Type B pancreatic cell (in vitro differentiated cells): ENCODE results near the gene RPUSD3. TPM values are rescaled to one million over a fixed set of nuclear protein-coding genes. Genes with fewer than 3 reads are reported as not detected.

ENCODE experiments used
- DNase-seq: peaks from one replicate; pipeline ENCODE4 v3.0.0; 2021; ENCODE audit warnings: mixed read lengths; ENCODE audit not compliant: unreplicated experiment; ENCODE audit errors: extremely low spot score
- H3K27ac Mint-ChIP-seq: 2 replicates; pipeline ENCODE4 v1.8.0; 2021; ENCODE audit warnings: mild to moderate bottlenecking, mixed read lengths
- H3K27me3 Mint-ChIP-seq: 2 replicates; pipeline ENCODE4 v1.8.0; 2021; ENCODE audit warnings: mixed read lengths
- H3K36me3 Mint-ChIP-seq: 2 replicates; pipeline ENCODE4 v1.8.0; 2021; ENCODE audit warnings: mixed read lengths
- H3K4me1 Mint-ChIP-seq: one replicate; pipeline ENCODE4 v1.8.0; 2021; ENCODE audit warnings: mixed read lengths; ENCODE audit not compliant: unreplicated experiment
- H3K4me3 Mint-ChIP-seq: 2 replicates; pipeline ENCODE4 v1.8.0; 2021; ENCODE audit warnings: mild to moderate bottlenecking, mixed read lengths
- H3K9me3 Mint-ChIP-seq: 2 replicates; pipeline ENCODE4 v1.8.0; 2021; ENCODE audit warnings: mixed read lengths
- total RNA-seq: library from RNA; stranded (reverse); gene quantifications from 2 replicates; pipeline ENCODE4 v1.2.1, GENCODE V29; 2021; ENCODE audit warnings: low replicate concordance
- TF ChIP-seq, protein P1 (sequence below): fragments of 200-600 bp; sonication (generic); conservative IDR thresholded peaks from 2 replicates; pipeline ENCODE4 v1.5.0; 2021; ENCODE audit warnings: antibody characterized with exemption, mild to moderate bottlenecking

Gene RPUSD3
- total RNA-seq, 1 donor from 2014 or later, result 55.0 TPM

DNA sequence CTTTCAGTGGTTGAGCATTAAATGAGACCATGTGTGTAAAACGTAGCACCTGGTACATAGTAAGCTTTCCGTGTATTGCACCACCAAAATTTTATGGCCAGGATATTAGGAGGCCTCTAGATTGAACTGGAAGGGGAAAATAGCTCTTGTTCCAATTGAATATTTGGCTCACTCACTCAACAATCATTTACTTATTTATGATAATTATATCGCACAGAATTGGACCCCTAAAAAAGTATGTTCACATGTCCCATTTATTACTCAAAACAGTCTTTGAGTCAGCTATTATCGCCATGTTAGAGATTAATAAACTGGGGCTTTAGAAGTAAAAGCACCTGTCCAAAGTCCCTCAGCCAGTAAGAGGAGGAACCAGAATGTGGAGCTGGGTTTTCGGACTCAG is 38.8 kb downstream of the RPUSD3 start:
- peaks cover 14% of the 10 kb centered on the region for H3K36me3 Mint-ChIP-seq
- DNase-seq, result no peak
- TF ChIP-seq, protein P1, sequence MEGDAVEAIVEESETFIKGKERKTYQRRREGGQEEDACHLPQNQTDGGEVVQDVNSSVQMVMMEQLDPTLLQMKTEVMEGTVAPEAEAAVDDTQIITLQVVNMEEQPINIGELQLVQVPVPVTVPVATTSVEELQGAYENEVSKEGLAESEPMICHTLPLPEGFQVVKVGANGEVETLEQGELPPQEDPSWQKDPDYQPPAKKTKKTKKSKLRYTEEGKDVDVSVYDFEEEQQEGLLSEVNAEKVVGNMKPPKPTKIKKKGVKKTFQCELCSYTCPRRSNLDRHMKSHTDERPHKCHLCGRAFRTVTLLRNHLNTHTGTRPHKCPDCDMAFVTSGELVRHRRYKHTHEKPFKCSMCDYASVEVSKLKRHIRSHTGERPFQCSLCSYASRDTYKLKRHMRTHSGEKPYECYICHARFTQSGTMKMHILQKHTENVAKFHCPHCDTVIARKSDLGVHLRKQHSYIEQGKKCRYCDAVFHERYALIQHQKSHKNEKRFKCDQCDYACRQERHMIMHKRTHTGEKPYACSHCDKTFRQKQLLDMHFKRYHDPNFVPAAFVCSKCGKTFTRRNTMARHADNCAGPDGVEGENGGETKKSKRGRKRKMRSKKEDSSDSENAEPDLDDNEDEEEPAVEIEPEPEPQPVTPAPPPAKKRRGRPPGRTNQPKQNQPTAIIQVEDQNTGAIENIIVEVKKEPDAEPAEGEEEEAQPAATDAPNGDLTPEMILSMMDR, result no peak
- no peaks in the 10 kb centered on the region for H3K27me3 Mint-ChIP-seq
- H3K4me3 Mint-ChIP-seq, result no peak overlapping the region
- H3K9me3 Mint-ChIP-seq, result no peaks in the 10 kb centered on the region
- H3K4me1 Mint-ChIP-seq, result peaks cover 21% of the 10 kb centered on the region
- no peak overlapping the region for H3K27ac Mint-ChIP-seq

DNA sequence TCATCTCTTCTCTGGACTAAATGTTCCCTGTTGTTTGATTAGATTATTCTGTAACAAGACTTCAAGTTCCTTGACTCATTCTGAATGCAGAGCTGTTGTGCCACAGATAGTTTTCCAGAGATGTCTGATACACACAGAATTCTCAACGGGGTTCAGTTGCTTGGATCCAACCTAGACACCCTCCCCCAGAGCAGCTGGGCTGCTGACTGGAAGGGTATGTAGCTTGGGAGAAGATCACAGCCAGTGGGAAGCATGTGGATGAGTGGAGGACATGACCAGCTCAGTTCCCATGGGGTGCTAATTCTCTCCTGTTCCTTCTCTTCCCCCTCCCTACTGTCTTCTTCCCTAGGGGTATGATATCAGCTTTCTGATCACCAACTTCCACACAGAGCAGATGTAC is 40.3 kb downstream of the RPUSD3 start:
- peaks cover 14% of the 10 kb centered on the region for H3K36me3 Mint-ChIP-seq
- H3K4me3 Mint-ChIP-seq, result no peak overlapping the region
- TF ChIP-seq, protein P1, result no peak
- H3K4me1 Mint-ChIP-seq, result peaks cover 9% of the 10 kb centered on the region
- no peak for DNase-seq
- no peaks in the 10 kb centered on the region for H3K9me3 Mint-ChIP-seq
- no peaks in the 10 kb centered on the region for H3K27me3 Mint-ChIP-seq
- no peak overlapping the region for H3K27ac Mint-ChIP-seq

DNA sequence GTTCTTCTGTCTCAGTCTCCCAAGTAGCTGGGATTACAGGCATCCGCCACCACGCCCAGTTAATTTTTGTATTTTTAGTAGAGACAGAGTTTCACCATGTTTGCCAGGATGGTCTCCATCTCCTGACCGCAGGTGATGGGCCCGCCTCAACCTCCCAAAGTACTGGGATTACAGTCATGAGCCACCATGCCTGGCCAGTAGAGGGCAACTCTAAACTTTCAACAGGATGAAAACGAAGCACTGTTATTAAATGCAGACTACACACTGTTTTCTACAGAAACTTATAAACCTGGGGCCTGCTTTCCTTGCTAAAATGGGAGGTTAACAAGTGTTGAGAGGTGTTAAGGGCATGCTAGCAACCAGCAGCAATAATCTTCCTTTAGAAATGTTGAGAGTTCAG is 43.3 kb downstream of the RPUSD3 start:
- peaks cover 29% of the 10 kb centered on the region for H3K36me3 Mint-ChIP-seq
- H3K4me1 Mint-ChIP-seq, result no peaks in the 10 kb centered on the region
- no peaks in the 10 kb centered on the region for H3K9me3 Mint-ChIP-seq
- TF ChIP-seq, protein P1, result peak; percentile 58
- H3K27ac Mint-ChIP-seq, result no peak overlapping the region
- H3K4me3 Mint-ChIP-seq, result no peak overlapping the region
- DNase-seq, result no peak
- no peaks in the 10 kb centered on the region for H3K27me3 Mint-ChIP-seq

DNA sequence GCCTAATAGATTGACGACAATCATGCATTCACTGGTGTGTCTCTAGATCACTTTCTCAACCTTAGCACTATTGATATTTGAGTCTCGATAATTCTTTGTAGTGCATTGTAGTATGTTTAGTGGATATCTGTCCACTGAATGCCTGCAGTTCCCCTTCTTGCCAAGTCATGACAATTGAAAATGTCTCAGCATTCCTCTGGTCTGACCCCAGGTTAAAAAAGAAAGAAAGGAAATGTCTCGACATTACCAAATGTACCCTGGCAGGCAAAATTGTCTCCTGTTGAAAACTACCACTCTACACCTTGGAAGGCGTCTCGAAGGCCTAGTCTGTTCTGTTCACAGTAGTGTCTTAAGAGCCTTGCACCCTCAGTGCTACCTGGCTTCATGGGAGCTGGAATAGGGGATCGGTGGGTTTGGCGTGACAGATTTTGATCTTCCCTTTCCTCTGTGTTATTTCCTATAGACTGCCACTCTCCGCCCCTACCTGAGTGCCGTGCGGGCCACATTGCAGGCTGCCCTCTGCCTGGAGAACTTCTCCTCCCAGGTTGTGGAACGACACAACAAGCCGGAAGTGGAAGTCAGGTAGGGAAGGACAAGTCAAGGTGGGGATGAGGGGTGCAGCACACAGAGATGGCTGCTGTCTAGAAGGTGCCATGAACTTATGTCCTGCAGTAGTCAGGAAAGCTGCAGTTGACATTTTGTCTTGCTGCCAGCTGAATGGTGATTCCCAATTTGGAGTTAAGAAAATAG is 46.4 kb downstream of the RPUSD3 start:
- Mint-ChIP-seq H3K27me3 (no peaks in the 10 kb centered on the region), H3K4me1 (peaks cover 8% of the 10 kb centered on the region), H3K4me3 (no peak overlapping the region), H3K36me3 (peaks cover 24% of the 10 kb centered on the region), H3K27ac (no peak overlapping the region), H3K9me3 (no peaks in the 10 kb centered on the region)
- no peak for DNase-seq
- TF ChIP-seq, protein P1, result no peak

DNA sequence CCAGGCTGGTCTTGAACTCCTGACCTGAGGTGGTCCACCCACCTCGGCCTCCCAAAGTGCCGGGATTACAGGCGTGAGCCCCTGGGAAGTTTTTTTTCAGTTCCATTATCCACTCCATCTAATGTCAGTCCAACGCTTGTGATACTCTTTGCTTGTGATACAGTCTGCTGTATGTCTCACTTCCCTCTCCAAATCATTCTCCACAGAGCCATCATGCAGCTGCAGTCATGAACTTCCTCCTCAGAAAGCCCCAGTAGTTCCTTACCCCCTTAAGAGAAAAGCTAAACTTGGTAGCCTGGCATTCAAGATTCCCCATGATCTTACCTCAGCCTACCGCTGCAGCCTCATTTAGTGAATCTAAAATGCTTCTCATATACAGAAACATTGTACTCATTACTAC is 48.6 kb downstream of the RPUSD3 start:
- Mint-ChIP-seq H3K4me1 (peaks cover 14% of the 10 kb centered on the region), H3K9me3 (no peaks in the 10 kb centered on the region), H3K4me3 (peak overlapping the region; percentile 79), H3K36me3 (peaks cover 24% of the 10 kb centered on the region), H3K27ac (peak overlapping the region; percentile 57), H3K27me3 (no peaks in the 10 kb centered on the region)
- TF ChIP-seq, protein P1, result no peak
- no peak for DNase-seq
